Lung (tissue), 12 donors: ENCODE data around the gene USP48. TPM values are rescaled to one million over a fixed set of nuclear protein-coding genes. Genes with fewer than 3 reads are reported as not detected.
"Not testable (repeated sequence)": the region's sequence is repeated elsewhere in the genome, so short reads cannot be mapped to it uniquely, and the experiment has no call there.

Experiments
- ATAC-seq: fragments of 200-7000 bp; cut with Tn5 transposase; one replicate; pipeline ENCODE4 v1.9.1; 2020; ENCODE audit warnings: moderate number of reproducible peaks; ENCODE audit not compliant: insufficient read depth, low FRiP score
- DNase-seq, 3 donors: peaks; one replicate each; pipeline ENCODE4 v3.0.0-alpha.2; 2013 to 2017
- H3K27ac ChIP-seq, 2 donors: one replicate each; pipeline ENCODE4 v1.5.1; 2013; ENCODE audit warnings: mild to moderate bottlenecking in 2 of 2, moderate library complexity in 2 of 2, control low read depth in 1 of 2, inconsistent platforms in 1 of 2, low read depth in 1 of 2, low read length in 1 of 2
- H3K27me3 ChIP-seq, 3 donors: one replicate each; pipeline ENCODE4 v1.5.1; 2013; ENCODE audit warnings: low read length in 2 of 3; ENCODE audit not compliant: control insufficient read depth in 3 of 3, insufficient read depth in 3 of 3
- H3K36me3 ChIP-seq, 4 donors: one replicate each; pipeline ENCODE4 v1.5.1; 2013; ENCODE audit warnings: low read length in 4 of 4, mild to moderate bottlenecking in 1 of 4, moderate library complexity in 1 of 4; ENCODE audit not compliant: control insufficient read depth in 4 of 4, insufficient read depth in 4 of 4
- H3K4me1 ChIP-seq, 5 donors: one replicate each; pipeline ENCODE4 v1.5.1; 2013; ENCODE audit warnings: low read length in 5 of 5, mild to moderate bottlenecking in 2 of 5, moderate library complexity in 1 of 5; ENCODE audit not compliant: control insufficient read depth in 5 of 5, insufficient read depth in 5 of 5
- H3K4me3 ChIP-seq: one replicate; pipeline ENCODE4 v1.5.1; 2013; ENCODE audit warnings: mild to moderate bottlenecking, control low read depth, moderate library complexity
- H3K9ac ChIP-seq, 2 donors: one replicate each; pipeline ENCODE4 v1.5.1; 2013; ENCODE audit warnings: low read length in 2 of 2, control low read depth in 1 of 2; ENCODE audit not compliant: insufficient read depth in 1 of 2
- H3K9me3 ChIP-seq, 4 donors: one replicate each; pipeline ENCODE4 v1.5.1; 2013; ENCODE audit warnings: low read length in 3 of 4, mild to moderate bottlenecking in 1 of 4, moderate library complexity in 1 of 4; ENCODE audit not compliant: control insufficient read depth in 4 of 4, insufficient read depth in 3 of 4
- WGBS, 2 donors: extraction: QIAGEN DNeasy Blood & Tissue Kit; methylation state at CpG; one replicate each; pipeline ENCODE4 v1.1.7; 2013; 5-methylcytosine and 5-hydroxymethylcytosine counted together
- polyA plus RNA-seq, 2 donors: library from polyadenylated mRNA; stranded (reverse); fragments of 200-250 nt; gene quantifications; one replicate each; pipeline ENCODE4 v1.2.1, GENCODE V29; 2013
- total RNA-seq, 2 donors: library from RNA; depleted of rRNA in 1 of 2; stranded (reverse); fragments of >200 nt in 1 of 2; gene quantifications; one replicate each; pipeline ENCODE4 v1.2.1, GENCODE V29; 2014 to 2021
- TF ChIP-seq, protein P1 (sequence below): IDR thresholded peaks from 2 replicates; pipeline ENCODE4 v1.5.1; 2012; ENCODE audit warnings: mild to moderate bottlenecking; ENCODE audit errors: control extremely low read depth, extremely low read depth
- donor health status: control.
- donor health status: control.
- donor health status: Bipolar disorder and iron deficiency.
- donor health status: healthy.
- donor health status: DM: yes; HTN: yes; CAD: no.

USP48 gene
- total and polyA plus RNA-seq, 4 donors, result 15.6 to 107 (median 33.5) TPM

GRCh38 chr1:21674957-21675356, 108.0 kb downstream of the USP48 start:
- H3K27me3 ChIP-seq, result peaks cover 0 to 11% (median 5%) of the 10 kb centered on the region in 3 donors
- H3K9ac ChIP-seq, result no peak overlapping the region
- TF ChIP-seq, protein P1, sequence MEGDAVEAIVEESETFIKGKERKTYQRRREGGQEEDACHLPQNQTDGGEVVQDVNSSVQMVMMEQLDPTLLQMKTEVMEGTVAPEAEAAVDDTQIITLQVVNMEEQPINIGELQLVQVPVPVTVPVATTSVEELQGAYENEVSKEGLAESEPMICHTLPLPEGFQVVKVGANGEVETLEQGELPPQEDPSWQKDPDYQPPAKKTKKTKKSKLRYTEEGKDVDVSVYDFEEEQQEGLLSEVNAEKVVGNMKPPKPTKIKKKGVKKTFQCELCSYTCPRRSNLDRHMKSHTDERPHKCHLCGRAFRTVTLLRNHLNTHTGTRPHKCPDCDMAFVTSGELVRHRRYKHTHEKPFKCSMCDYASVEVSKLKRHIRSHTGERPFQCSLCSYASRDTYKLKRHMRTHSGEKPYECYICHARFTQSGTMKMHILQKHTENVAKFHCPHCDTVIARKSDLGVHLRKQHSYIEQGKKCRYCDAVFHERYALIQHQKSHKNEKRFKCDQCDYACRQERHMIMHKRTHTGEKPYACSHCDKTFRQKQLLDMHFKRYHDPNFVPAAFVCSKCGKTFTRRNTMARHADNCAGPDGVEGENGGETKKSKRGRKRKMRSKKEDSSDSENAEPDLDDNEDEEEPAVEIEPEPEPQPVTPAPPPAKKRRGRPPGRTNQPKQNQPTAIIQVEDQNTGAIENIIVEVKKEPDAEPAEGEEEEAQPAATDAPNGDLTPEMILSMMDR, result no peak
- H3K9me3 ChIP-seq, result no peaks in the 10 kb centered on the region
- ATAC-seq (no peak), DNase-seq (no peak)
- H3K4me1 ChIP-seq, result peaks cover 0 to 26% (median 7%) of the 10 kb centered on the region in 5 donors
- peaks cover 0 to 11% (median 4%) of the 10 kb centered on the region in 4 donors for H3K36me3 ChIP-seq
- H3K27ac ChIP-seq, result no peak overlapping the region
- H3K4me3 ChIP-seq, result no peak overlapping the region
- WGBS, 2 donors, result 86 to 88% methylated on average over 10 of the region's 10 CpGs

DNA sequence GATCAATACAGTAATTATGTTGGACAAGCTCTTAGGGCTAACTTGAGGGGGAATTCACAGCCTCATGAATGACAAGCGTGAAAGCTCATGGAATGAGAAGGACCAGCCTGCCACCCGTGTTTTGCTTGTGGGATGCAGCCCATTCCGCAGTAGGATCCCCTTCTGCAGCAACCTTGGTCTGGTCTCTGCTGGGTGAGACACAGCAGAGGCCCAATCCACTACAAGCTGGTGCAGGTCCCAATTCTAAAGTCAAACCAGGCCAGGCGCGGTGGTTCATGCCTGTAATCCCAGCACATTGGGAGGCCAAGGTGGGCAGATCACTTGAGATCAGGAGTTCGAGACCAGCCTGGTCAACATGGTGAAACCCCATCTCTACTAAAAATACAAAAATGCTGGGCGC, 109.1 kb downstream of the USP48 start:
- Histone ChIP-seq H3K4me1 (peaks cover 0 to 32% (median 15%) of the 10 kb centered on the region in 5 donors), H3K27me3 (peaks cover 0 to 17% (median 9%) of the 10 kb centered on the region in 3 donors)
- H3K27ac ChIP-seq, ATAC-seq, H3K9me3 ChIP-seq, DNase-seq, H3K4me3 ChIP-seq, H3K36me3 ChIP-seq, H3K9ac ChIP-seq: not testable (repeated sequence)
- 84 to 93% methylated on average over 7 of the region's 7 CpGs for WGBS, 2 donors

DNA sequence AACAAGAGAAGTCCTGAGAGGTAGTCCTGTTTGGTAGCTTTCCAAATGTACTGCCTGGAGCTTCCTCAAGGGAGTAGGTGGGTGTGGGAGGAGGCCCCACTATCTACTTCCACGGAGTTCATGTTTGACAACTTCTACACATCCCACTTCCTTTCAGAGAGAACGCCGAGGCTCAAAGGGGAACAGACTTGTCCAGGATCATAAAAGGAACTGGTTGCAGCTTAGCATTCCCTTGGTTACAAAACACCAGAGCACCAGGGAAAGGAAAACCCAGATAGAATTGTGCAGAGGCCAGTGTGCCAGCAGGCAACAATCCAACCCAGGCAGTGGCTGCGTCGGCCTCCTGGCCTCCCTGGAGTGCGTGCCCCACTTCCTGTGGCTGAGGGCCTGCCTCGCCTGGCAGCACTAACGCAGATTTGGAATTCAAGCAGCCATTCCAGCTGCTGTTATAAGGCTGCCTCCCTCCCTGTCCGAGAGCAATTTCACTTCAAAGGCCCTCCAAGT, 109.6 kb downstream of the USP48 start:
- peak in 2 of 3 donors; percentile 83 to 89 for DNase-seq
- Histone ChIP-seq H3K4me3 (no peak overlapping the region), H3K9me3 (no peaks in the 10 kb centered on the region), H3K4me1 (peaks cover 0 to 37% (median 17%) of the 10 kb centered on the region in 5 donors), H3K36me3 (peaks cover 0 to 5% (median 0%) of the 10 kb centered on the region in 4 donors), H3K27ac (peak overlapping the region in 1 of 2 donors; percentile 16), H3K27me3 (peaks cover 0 to 21% (median 9%) of the 10 kb centered on the region in 3 donors), H3K9ac (no peak overlapping the region)
- 13 to 18% methylated on average over 9 of the region's 9 CpGs for WGBS, 2 donors
- no peak for ATAC-seq
- TF ChIP-seq, protein P1, result no peak

- Histone ChIP-seq H3K4me3 (no peak overlapping the region), H3K9ac (no peak overlapping the region), H3K27ac (no peak overlapping the region), H3K27me3 (peaks cover 0 to 27% (median 9%) of the 10 kb centered on the region in 3 donors), H3K9me3 (peaks cover 0 to 2% (median 0%) of the 10 kb centered on the region in 4 donors), H3K4me1 (peaks cover 0 to 40% (median 17%) of the 10 kb centered on the region in 5 donors), H3K36me3 (peaks cover 0 to 5% (median 0%) of the 10 kb centered on the region in 4 donors)
- 78 to 80% methylated on average over 10 of the region's 10 CpGs for WGBS, 2 donors
- no peak for ATAC-seq
- no peak for DNase-seq
- TF ChIP-seq, protein P1, result no peak
Observed at GRCh38 chr1:21672478-21673276, 110.3 kb downstream of the USP48 start.
